GM21360 (cell line): Measurements from ENCODE around the gene ITGA8.
"Not testable (repeated sequence)": the region's sequence is repeated elsewhere in the genome, so short reads cannot be mapped to it uniquely, and the experiment has no call there.

ENCODE experiments used
- ATAC-seq: cut with Tn5 transposase; IDR thresholded peaks from one replicate; pipeline ENCODE4 v1.9.1; 2021; ENCODE audit warnings: mild to moderate bottlenecking, moderate library complexity; ENCODE audit not compliant: unreplicated experiment

Gene ITGA8

DNA sequence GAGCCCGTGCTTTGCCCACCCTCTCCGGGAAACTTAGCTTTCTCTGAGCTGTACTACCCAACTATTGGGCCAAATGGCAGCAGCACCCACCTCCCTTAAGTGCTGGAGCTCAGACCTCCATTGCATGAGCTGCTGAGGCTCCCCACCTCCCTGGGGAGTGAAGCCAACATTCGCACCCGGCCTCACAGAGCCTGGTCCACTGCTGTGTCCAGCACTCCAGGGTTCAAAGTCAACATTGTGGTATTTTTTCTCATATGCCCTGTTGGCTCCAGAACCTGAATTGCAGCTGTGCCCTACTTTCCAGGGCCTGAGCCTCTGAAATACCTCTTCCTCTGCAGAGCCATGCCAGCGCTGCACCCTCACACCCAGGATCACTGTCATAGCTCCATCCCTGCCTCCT is 29.7 kb downstream of the ITGA8 start:
- no peak for ATAC-seq

DNA sequence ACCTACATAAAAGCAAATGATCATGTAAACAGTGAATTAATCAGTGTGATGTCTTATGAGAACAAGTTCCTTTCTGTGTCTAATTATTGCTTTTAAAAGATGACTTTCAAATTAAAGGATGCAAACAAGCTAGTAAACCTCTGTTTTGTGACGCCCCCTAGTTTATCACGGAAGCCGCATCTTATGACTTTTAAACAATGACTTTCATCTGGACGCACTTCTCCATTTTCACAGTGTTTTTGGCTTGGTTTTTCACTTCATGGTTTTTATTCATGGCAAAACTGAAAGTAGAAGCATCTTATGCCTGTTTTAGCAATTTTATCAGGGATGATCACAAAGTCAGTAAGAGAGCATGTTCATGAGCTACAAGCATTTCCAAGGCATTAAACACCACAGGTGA is 35.0 kb downstream of the ITGA8 start:
- ATAC-seq = no peak

DNA sequence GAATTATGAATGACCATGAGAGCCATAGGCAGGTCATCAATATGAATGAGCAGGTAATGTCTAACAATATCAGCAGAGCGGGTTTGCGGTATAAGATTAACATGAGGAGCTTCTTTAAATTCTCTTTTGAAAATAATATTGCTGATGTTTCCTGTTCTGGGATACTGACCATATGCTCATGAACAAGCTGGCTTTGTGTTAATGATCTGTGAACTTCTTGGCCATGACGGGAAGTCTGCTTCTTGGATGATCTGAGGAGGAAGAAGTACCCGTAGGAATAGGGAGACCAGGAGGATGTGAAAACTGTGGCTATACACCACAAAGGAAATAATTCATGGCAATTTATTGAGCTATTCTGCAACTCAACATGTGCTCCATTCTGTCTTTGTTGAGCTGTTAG is 38.6 kb downstream of the ITGA8 start:
- ATAC-seq = no peak

DNA sequence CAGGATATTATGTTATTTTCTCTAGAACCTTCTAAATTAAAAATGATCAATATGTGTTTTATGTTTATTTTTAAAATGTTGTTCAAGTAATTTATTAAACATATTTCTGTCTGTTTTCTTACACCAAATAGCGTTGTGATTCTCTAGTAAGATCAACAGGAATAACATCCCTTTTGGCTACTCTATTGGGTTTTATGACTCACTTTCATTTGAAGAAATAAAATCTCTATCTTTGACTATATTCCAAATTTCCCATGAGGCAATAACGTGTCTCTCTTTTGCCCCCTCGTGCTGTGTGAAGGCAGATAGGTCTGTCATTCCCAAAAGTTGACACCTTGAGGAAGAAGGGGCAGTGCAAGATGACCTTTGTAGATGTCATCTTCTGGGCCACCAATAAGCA is 40.9 kb downstream of the ITGA8 start:
- ATAC-seq = no peak

DNA sequence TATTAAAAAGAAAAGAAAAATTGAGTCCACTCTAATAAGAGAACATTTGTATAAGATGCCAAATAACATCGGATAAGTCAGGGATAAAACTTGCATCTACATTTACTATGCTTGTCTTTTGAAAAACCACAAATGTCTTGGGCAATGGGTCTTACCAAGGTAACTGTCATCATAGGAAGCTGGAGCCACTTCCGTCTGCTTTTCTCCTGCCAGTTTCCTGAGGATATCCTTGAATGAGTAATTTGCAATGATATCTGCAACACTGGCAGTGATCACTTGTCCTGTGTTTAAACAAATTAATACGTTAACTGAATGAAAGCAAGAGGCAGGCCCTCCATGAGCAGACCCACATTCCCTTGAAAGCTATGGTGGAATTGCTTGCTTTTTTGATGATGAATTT is 47.3 kb downstream of the ITGA8 start:
- no peak for ATAC-seq

DNA sequence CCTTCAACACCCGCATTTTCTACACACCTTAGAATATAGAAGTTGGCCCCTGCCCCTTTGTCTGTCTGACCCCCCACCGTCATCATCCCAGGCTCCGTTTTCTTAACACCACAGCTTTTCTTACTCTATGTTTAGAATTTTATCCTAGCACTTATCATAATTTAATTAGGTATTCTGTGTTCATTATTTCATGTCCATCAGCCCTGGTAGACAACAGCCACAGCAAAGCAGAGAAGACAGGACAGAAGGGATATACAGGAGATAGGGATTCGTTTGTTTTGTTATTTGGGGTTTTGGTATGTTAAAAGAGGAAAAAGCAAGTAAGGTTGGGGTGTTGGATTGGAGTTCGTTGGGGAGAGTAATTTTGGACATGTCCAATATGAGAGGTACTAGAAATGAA is 48.8 kb downstream of the ITGA8 start:
- no peak for ATAC-seq

DNA sequence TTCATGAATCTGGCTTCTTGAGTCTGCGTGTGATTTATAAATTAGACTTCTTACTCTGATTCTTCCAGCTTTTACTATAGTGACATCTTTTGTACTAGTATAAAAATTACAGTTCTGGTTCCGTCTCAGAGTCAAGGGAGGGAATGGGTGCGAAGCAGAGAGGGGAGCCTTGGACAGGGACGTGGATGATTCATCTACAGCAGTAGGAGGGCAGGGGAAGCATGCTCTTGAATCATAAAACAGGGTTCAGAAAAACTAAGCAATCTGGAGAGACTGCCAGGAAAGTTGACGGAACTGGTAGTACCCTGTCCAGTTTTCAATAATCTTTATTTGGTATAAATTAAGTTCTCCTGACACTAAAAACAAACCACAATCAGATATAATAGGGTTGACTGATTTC is 58.1 kb downstream of the ITGA8 start:
- no peak for ATAC-seq

DNA sequence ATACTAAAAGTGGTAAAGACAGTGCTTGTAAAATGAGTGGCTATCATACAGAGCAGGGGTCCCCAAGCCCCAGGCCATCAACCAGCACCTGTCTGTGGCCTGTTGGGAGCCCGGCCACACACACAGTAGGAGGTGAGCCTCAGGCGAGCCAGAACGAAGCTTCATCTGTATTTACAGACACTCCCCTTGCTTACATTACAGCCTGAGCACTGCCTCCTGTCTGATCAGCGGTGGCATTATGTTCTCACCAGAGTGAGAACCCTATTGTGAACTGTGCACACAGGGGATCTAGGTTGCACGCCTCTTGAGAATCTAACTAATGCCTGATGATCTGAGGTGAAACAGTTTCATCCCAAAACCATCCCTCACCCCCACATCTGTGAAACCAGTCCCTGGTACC is 58.7 kb downstream of the ITGA8 start:
- ATAC-seq = no peak

DNA sequence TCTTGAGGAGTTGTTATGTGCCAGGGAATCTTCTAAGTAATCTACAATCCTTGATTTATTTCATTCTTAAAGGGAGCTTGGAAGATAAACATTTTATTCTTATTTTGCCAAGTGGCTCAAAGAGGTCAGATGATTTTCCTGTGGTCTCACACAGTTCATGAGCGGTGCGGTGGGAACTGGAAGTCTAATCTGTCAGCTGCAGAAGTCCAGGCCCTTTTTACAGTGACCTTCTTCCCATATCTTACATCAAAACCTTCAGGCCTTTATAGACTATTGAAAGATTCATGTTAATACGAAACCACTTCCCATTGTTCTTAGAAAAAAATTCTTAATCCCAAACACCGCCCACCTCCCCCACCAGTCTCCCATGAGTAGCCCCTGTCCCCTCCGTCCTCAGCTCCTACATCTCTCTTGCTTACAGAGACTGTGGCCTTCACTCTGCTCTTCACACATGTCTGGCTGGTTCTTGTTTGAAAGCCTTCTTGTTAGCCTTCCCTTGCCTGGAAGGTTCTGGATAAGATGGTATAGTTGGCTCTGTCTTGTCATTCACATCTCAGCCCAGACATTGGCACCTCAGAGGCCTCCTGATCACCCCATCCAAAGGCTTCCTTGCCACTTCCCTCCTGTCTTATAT is 61.5 kb downstream of the ITGA8 start:
- ATAC-seq = no peak

DNA sequence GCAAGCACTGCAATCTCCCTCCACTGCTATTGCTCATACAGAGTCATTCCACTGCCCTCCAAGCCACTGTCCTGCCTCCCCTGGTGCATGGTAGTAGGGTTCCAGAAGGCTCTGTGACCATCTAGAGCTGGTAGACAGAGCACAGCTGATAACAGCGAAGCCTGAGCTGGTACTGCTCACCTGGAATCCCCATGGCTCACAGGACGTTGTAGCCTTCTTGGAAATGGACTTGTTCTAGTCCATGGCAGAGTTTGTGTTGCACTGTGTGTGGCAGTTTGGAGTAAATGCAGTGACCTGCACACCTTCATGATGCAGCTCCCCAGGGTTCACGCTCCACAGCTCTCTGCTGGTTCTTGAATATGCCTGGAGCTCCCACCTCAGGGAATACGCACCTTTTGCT is 67.0 kb downstream of the ITGA8 start:
- no peak for ATAC-seq

DNA sequence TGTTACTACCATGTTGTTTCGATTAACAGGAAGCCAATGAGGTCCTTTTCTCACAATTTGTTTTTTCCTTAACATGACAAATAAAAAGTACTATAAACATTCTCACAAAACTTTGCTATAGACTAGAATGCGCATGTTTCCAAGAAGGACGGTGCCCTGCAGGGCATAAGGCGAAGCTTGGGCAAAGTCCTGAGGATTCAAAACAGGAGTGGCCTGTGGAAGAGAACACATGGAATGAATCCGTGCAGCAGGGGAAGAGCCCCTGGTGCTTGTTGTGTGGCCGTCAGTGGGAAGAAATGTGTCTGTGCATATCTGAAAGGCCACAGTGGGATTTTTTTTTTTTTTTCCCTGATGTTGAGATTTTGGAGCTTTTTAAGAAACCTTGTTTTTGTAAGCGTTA is 67.6 kb downstream of the ITGA8 start:
- ATAC-seq = no peak

DNA sequence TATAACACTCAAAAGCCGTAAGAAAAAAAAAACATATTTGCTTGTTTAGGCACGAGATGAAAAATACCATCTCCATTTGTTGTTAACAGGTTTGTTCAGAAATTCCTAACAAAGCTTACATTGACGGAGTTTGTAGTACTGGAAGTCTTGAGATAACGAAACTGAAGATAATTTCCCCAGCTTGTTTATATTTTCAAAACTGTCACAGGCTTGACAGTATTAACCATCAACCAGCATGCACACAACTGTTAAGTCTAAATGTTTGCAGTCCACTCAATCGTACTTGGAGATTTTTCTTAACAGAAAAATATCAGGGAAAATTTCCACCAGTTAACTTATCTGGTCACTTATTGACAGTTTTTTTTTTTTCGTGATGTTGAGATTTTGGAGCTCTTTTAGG is 68.5 kb downstream of the ITGA8 start:
- ATAC-seq = no peak

DNA sequence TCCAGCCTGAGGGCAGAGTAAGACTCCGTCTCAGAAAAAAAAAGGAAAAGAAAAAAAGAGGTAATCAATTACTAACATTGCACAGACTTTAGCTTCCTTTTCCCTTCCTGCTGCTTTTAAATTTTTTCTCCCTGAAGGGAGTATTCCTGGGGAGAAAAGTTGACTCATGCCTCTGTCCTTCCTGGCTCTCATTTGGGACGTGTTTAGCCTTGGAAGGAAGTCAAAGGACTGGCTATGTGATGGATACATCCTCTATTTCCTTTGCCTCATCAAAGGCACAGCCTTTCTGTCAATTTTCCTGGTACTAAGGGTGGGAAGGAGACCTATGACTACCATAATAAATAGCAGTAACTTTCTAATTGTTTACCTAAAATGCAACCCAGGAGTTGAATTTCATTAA is 77.6 kb downstream of the ITGA8 start:
- no peak for ATAC-seq

DNA sequence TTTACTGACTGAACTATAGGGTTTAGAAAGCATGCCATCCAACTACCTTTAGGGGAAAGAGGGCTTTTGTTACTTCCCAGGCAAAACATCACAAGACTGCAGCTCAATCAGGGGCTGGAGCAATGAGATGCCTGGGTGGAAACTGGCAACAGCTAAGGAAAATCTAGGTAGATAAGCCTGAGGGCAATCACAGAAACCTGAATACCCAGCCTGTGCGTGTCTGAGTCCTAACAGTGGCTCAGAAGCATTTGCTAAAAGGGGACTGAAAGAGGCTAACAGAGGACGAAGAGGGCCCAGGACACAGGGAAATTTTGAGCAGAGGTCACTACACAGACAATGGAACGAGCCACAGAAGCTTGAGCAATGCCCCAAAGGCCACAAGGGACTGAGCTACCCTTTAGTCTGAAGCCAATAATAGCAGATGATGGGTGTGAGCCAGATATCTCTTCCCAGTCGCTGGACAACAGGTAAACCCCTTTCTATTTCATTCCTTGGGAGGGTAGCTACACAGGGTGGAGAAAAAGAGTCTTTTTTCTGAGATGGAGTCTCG is 79.1 kb downstream of the ITGA8 start:
- no peak for ATAC-seq

DNA sequence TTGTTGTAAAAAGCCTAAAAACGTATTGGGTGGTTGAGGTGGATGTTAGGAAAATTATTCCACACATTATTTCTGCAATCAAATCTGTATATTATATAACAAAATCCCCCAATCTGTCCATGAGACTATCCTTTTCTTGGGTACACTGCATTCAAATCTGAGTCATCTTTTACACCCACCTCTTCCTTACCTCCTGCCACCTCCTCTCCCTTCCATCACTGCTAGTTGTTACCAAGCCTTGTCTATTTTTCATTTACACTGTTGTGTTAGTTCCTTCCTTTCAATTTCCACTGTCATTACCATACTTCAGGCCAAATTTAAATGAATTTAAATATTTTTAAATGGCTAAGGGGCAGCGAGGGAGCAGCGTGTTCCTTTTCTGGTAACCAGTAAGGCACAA is 83.3 kb downstream of the ITGA8 start:
- no peak for ATAC-seq

DNA sequence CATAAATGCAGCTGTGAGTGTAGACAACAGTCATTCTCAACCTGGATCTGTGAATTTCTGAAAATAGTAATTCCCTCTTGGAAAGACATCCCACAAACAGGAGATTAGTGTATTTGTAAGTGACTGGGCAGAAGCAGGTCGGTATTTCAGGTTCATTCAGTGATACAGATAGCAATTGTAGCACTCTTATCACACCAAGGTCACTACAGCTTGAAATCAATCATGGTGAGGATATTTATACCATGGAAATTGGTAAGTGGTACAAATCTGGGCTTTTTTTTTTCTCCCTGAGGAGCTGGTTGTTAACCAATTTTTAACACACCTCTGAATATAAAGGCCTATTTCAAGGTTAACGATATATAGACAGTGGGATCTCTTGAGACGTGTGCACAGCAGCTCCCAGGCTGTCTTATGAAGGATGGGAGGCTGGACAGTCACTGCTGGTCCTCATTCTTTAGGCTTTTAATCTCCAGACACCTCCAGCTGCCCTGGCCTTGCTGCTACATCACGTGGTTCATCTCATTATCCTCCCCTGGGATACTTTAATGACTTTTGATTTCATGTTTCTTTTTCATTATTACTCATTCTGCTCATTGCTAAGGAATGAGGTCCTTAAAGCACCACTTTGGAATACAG is 87.1 kb downstream of the ITGA8 start:
- ATAC-seq = no peak

DNA sequence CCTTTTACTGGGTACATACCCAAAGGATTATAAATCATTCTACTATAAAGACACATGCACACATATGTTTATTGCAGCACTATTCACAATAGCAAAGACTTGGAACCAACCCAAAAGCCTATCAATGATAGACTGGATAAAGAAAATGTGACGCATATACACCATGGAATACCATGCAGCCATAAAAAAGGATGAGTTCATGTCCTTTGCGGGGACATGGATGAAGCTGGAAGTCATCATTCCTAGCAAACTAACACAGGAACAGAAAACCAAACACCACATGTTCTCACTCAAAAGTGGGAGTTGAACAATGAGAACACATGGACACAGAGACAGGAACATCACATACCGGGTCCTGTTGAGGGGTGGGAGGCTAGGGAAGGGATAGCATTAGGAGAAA is 88.5 kb downstream of the ITGA8 start:
- not testable (repeated sequence) for ATAC-seq

DNA sequence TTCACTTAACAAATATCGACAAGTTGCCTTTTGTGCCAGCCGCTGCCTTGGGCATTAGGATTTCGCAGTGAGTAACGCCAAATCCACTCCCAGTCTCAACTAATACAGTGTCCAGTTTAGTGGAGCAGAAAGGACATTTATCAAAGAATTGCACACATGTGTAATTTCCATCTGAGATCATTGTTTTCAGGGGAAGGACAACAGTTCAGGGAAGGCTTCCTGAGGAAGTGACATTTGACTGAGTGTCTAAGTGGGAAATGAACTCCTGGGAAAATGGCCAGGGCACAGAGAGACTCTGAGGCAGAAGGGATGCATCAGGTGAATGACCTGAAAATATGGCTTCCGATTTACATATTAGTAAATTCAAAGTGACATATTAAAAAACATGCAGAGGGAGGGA is 89.4 kb downstream of the ITGA8 start:
- no peak for ATAC-seq

DNA sequence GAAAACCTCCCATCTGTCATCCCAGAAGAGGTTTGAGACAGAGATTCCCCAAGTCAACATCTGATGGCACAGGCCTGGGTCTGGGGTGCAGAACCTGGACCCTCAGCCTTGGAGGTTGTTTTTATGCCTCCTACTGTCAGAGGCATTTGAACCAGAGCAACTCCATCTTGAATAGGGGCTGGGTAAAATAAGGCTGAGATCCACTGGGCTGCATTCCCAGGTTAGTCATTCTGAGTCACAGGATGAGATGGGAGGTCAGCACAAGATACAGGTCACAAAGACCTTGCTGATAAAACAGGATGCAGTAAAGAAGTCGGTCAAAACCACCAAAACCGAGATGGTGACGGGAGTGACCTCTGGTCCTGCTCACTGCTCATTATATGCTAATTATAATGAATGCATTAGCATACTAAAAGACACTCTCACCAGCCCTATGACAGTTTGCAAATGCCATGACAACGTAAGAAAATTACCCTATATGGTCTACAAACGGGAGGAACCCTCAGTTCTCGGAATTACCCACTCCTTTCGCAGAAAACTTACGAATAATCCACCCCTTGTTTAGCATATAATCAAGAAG is 92.0 kb downstream of the ITGA8 start:
- ATAC-seq = no peak

DNA sequence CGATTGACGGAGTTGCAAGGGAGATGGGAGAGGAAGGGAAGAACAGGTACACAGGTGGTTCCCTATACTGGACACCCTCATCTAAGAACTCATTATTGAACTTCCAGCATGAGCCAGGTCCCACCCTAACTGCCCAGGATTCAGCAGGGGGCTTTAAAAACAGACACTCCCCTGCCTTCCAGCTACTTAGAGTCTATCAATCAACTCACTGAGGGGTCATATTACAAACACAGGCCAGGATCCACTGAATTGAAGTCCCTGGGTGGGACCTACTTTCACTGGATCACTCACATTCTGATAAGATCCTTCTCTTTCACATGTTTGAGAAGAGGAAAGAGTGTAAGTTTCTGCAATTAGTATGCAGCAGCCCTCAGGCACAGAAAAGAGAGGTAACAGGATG is 92.8 kb downstream of the ITGA8 start:
- ATAC-seq = no peak

DNA sequence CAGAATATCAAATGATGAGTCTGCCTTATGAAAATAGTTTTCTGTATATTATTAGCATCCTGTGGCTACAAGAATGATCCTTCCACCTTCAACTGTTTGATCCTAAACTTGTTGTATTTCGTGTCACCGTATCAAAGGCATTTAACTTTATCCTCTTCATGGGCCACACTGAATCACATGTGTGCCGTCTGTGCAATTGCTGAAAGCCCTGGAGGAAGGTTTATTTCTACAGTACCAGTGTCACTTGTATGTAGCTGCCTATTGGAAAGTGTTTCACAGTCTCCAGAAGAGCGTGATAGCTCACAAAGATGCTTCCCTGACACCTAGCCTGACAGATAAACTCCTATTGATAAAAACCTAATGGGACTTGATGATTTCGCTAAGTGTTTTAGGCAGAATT is 94.5 kb downstream of the ITGA8 start:
- no peak for ATAC-seq

DNA sequence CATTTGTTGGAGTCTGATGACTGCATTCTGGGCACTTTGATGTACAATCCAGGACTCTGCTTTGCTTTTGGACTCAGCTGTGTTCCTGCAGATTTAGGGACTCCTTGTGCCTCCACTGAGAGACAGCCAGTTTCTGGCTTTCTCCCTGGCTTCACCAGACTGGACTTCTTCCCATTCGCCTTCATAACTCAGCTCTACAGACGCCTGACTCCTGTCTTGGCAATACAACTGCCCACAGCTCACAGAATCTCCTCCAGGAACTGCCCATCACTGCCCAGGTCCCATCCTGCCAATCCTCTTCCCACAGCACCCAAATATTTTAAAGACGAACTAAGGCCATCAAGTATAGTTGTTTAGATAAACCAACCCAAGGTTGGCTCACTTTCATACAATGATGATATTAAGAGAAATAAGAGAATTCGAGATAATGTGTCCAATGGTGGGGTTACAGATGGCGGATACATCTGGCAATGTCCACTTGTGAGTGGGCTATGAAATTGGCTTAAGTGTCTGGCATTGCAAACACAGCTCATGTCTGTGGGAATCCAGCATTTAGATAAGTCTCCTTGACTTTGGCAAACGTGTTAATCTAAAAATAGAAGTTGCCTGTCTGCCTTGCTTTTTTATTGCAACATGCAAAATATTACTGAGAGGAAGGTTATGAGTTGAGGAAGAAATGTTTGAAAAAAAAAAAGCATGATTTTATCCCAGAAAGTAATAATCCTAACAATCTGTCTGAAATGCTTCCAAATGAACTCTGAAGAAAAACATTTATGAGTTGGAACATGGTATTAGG is 95.1 kb downstream of the ITGA8 start:
- no peak for ATAC-seq
